GM12878 (cell line): ENCODE data around the gene NEURL3. TPM values are rescaled to one million over a fixed set of nuclear protein-coding genes. Genes with fewer than 3 reads are reported as not detected.

Source experiments
- ATF7 ChIP-seq: fragments of 450-650 bp; IDR thresholded peaks from 2 replicates; pipeline ENCODE4 v1.6.1; 2016; ENCODE audit warnings: low read depth, mild to moderate bottlenecking
- BHLHE40 ChIP-seq, 2 experiments: fragments of 450-650 bp in 1 of 2; IDR thresholded peaks; 2 replicates each; pipeline ENCODE4 v1.6.1; 2011 to 2017; ENCODE audit warnings: low read depth in 2 of 2, borderline replicate concordance in 1 of 2, improper control_type of control experiment in 1 of 2, low read length in 1 of 2, mild to moderate bottlenecking in 1 of 2
- CEBPB ChIP-seq, 2 experiments: fragments of 150-350 bp in 1 of 2; IDR thresholded peaks; 2 replicates each; pipeline ENCODE4 v1.6.1; 2012 to 2014; ENCODE audit warnings: low read depth in 2 of 2, low read length in 2 of 2, borderline replicate concordance in 1 of 2, inconsistent platforms in 1 of 2
- CHD1 ChIP-seq: IDR thresholded peaks from 2 replicates; pipeline ENCODE4 v1.6.1; 2012; ENCODE audit warnings: low read depth, low read length, improper control_type of control experiment
- CTCF ChIP-seq, 3 experiments: IDR thresholded peaks in 2 of 3; conservative IDR thresholded peaks in 1 of 3; 2 replicates each; pipeline ENCODE4 v1.5.1; 2011; ENCODE audit warnings: low read depth in 3 of 3, low read length in 3 of 3, mild to moderate bottlenecking in 3 of 3, control low read depth in 2 of 3, moderate library complexity in 2 of 3, inconsistent platforms in 1 of 3, mixed read lengths in 1 of 3; ENCODE audit not compliant: control insufficient read depth in 2 of 3, insufficient read depth in 1 of 3; ENCODE audit errors: extremely low read depth in 1 of 3
- ESRRA ChIP-seq: IDR thresholded peaks from 2 replicates; pipeline ENCODE4 v1.6.1; 2012; ENCODE audit warnings: mild to moderate bottlenecking, low read length, improper control_type of control experiment
- FOXK2 ChIP-seq: fragments of 450-650 bp; IDR thresholded peaks from 2 replicates; pipeline ENCODE4 v1.6.1; 2017; ENCODE audit warnings: mild to moderate bottlenecking, moderate library complexity
- IKZF1 ChIP-seq: fragments of 450-650 bp; conservative IDR thresholded peaks from 2 replicates; pipeline ENCODE4 v1.6.1; 2017; ENCODE audit warnings: antibody characterized with exemption, mild to moderate bottlenecking
- KAT2A ChIP-seq: conservative IDR thresholded peaks from 2 replicates; pipeline ENCODE4 v1.6.1; 2011; ENCODE audit warnings: low read depth, low read length; ENCODE audit not compliant: control insufficient read depth
- MLLT1 ChIP-seq: fragments of 450-650 bp; IDR thresholded peaks from 2 replicates; pipeline ENCODE4 v1.6.1; 2016; ENCODE audit warnings: mild to moderate bottlenecking
- MYC ChIP-seq: IDR thresholded peaks from 2 replicates; pipeline ENCODE4 v1.6.1; 2011; ENCODE audit warnings: mild to moderate bottlenecking, low read length, moderate library complexity, inconsistent platforms; ENCODE audit not compliant: insufficient read depth, insufficient replicate concordance, insufficient read length, severe bottlenecking
- NFIC ChIP-seq: IDR thresholded peaks from 2 replicates; pipeline ENCODE4 v1.6.1; 2012; ENCODE audit warnings: low read depth, mild to moderate bottlenecking, inconsistent platforms, low read length, moderate library complexity
- NFXL1 ChIP-seq: fragments of 450-650 bp; IDR thresholded peaks from 2 replicates; pipeline ENCODE4 v1.6.1; 2017; ENCODE audit warnings: antibody characterized with exemption, mild to moderate bottlenecking, borderline replicate concordance
- RUNX3 ChIP-seq: IDR thresholded peaks from 2 replicates; pipeline ENCODE4 v1.6.1; 2012; ENCODE audit warnings: low read length, inconsistent platforms
- SIX5 ChIP-seq: IDR thresholded peaks from 2 replicates; pipeline ENCODE4 v1.6.1; 2011; ENCODE audit warnings: mild to moderate bottlenecking, low read depth, low read length, moderate library complexity; ENCODE audit not compliant: severe bottlenecking
- SMC3 ChIP-seq: IDR thresholded peaks from 2 replicates; pipeline ENCODE4 v1.6.1; 2011; ENCODE audit warnings: low read length, improper control_type of control experiment, borderline replicate concordance
- SP1 ChIP-seq: IDR thresholded peaks from one replicate; pipeline ENCODE4 v1.6.1; 2011; ENCODE audit warnings: low read depth, low read length
- SREBF1 ChIP-seq: IDR thresholded peaks from 2 replicates; pipeline ENCODE4 v1.6.1; 2012; ENCODE audit warnings: mild to moderate bottlenecking, low read length
- STAT1 ChIP-seq: fragments of 450-650 bp; conservative IDR thresholded peaks from 2 replicates; pipeline ENCODE4 v1.6.1; 2014; ENCODE audit warnings: antibody characterized with exemption, mild to moderate bottlenecking
- TCF7 ChIP-seq: IDR thresholded peaks from 2 replicates; pipeline ENCODE4 v1.6.1; 2014; ENCODE audit warnings: antibody characterized with exemption, borderline replicate concordance
- WRNIP1 ChIP-seq: IDR thresholded peaks from 2 replicates; pipeline ENCODE4 v1.6.1; 2011; ENCODE audit warnings: low read depth, low read length, improper control_type of control experiment, borderline replicate concordance
- ZBED1 ChIP-seq: IDR thresholded peaks from 2 replicates; pipeline ENCODE4 v1.6.1; 2016; ENCODE audit warnings: borderline replicate concordance
- polyA plus RNA-seq, 11 experiments: library from polyadenylated mRNA; depleted of rRNA in 4 of 11; unstranded in 6 of 11; stranded (reverse) in 5 of 11; fragments of >200 nt; fragmentation: Nextera tagmentation in 4 of 11; fragmentation: Illumina TruSeq in 1 of 11; extraction: Ambion mirVana in 4 of 11; extraction: Trizol in 1 of 11; gene quantifications; 1 replicate in 1 of 11; 2 replicates in 10 of 11; pipeline versions ENCODE4 v1.2.1 to v1.2.3, GENCODE V29; 2011 to 2016; ENCODE audit warnings: inconsistent platforms in 2 of 11, missing spikeins in 2 of 11, low read depth in 1 of 11
- total RNA-seq, 4 experiments: library from RNA; depleted of rRNA in 3 of 4; stranded (reverse); fragments of >200 nt in 3 of 4; fragmentation: Illumina TruSeq in 1 of 4; extraction: Trizol in 1 of 4; gene quantifications; 2 replicates each; pipeline versions ENCODE4 v1.2.1 to v1.2.3, GENCODE V29; 2013 to 2021
- TF ChIP-seq, protein P1 (sequence below): fragments of 450-650 bp; IDR thresholded peaks from 2 replicates; pipeline ENCODE4 v1.6.1; 2017; ENCODE audit warnings: mild to moderate bottlenecking, moderate library complexity

NEURL3 gene
- total and polyA plus RNA-seq, 10 of the 15 experiments (the other 5 are each of a cell fraction or from before 2014, with no cell fraction given): 0.03 to 6.3 (median 0.47) TPM

DNA sequence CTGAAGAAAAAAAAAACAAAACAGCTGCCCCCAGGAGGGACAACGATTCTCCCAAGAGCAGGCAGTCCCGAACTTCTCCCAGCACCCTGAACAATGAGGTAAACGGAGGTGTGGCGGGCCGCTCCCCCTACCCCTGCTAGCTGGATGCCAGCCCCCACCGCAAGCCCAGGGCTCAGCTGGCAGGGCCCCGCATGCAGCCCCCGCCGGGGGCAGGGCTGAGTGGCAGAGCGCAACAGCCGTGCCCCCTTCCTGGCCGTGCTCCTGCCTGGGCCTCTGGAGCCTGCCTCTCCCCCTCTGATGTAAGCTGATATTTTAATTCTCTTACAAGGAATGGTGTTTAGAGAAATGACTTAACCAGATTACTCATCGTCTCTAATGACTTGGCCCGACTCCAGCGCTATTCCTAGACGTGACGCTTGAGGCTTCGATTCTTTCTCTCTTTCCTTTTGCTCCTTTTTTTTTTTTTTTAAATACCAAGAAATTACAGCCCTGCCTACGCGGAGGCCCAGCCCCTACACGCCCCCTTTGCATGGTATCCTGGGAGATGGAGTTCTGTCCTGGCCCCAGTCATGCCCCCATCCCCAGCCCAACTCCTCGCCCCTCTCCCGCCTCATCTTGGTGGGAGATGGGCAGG is 26.8 kb upstream of the NEURL3 start (continued):
- TF ChIP-seq FOXK2: no peak
- TF ChIP-seq SIX5: peak; percentile 84
- TF ChIP-seq CTCF (IDR thresholded peaks at IDR 0.05 in 2 of 3, conservative IDR thresholded peaks at IDR 0.05 in 1 of 3; ENCODE audit: control insufficient read depth in 2 of 3, extremely low read depth in 1 of 3, insufficient read depth in 1 of 3, low read depth in 3 of 3, low read length in 3 of 3): no peak
- TF ChIP-seq, protein P1, sequence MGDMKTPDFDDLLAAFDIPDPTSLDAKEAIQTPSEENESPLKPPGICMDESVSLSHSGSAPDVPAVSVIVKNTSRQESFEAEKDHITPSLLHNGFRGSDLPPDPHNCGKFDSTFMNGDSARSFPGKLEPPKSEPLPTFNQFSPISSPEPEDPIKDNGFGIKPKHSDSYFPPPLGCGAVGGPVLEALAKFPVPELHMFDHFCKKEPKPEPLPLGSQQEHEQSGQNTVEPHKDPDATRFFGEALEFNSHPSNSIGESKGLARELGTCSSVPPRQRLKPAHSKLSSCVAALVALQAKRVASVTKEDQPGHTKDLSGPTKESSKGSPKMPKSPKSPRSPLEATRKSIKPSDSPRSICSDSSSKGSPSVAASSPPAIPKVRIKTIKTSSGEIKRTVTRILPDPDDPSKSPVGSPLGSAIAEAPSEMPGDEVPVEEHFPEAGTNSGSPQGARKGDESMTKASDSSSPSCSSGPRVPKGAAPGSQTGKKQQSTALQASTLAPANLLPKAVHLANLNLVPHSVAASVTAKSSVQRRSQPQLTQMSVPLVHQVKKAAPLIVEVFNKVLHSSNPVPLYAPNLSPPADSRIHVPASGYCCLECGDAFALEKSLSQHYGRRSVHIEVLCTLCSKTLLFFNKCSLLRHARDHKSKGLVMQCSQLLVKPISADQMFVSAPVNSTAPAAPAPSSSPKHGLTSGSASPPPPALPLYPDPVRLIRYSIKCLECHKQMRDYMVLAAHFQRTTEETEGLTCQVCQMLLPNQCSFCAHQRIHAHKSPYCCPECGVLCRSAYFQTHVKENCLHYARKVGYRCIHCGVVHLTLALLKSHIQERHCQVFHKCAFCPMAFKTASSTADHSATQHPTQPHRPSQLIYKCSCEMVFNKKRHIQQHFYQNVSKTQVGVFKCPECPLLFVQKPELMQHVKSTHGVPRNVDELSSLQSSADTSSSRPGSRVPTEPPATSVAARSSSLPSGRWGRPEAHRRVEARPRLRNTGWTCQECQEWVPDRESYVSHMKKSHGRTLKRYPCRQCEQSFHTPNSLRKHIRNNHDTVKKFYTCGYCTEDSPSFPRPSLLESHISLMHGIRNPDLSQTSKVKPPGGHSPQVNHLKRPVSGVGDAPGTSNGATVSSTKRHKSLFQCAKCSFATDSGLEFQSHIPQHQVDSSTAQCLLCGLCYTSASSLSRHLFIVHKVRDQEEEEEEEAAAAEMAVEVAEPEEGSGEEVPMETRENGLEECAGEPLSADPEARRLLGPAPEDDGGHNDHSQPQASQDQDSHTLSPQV: no peak
- no peak for TF ChIP-seq KAT2A
- TF ChIP-seq RUNX3: peak; percentile 86
- TF ChIP-seq CHD1: no peak
- TF ChIP-seq NFXL1: no peak
- peak; percentile 83 for TF ChIP-seq IKZF1
- TF ChIP-seq SMC3: no peak
- TF ChIP-seq CEBPB (IDR thresholded peaks at IDR 0.05; ENCODE audit: borderline replicate concordance in 1 of 2, low read depth in 2 of 2, low read length in 2 of 2): no peak
- peak; percentile 97 for TF ChIP-seq ATF7
- no peak for TF ChIP-seq SREBF1
- TF ChIP-seq MLLT1: no peak
- TF ChIP-seq ZBED1: 0 out of 2 replicates have a peak, but pooled peaks have one; percentile 44
- TF ChIP-seq SP1: peak; percentile 82
- no peak for TF ChIP-seq ESRRA
- no peak for TF ChIP-seq TCF7
- no peak for TF ChIP-seq WRNIP1
- no peak for TF ChIP-seq MYC
- TF ChIP-seq NFIC: peak; percentile 91; the same call in 1 of the 2 replicates
- TF ChIP-seq STAT1: no peak
- peak; percentile 52 to 56; a peak in 3 of 4 replicates for TF ChIP-seq BHLHE40 (IDR thresholded peaks at IDR 0.05; ENCODE audit: borderline replicate concordance in 1 of 2, low read depth in 2 of 2, low read length in 1 of 2)
